ENCODE results near the gene SLC1A2.

The SLC1A2 gene

DNA sequence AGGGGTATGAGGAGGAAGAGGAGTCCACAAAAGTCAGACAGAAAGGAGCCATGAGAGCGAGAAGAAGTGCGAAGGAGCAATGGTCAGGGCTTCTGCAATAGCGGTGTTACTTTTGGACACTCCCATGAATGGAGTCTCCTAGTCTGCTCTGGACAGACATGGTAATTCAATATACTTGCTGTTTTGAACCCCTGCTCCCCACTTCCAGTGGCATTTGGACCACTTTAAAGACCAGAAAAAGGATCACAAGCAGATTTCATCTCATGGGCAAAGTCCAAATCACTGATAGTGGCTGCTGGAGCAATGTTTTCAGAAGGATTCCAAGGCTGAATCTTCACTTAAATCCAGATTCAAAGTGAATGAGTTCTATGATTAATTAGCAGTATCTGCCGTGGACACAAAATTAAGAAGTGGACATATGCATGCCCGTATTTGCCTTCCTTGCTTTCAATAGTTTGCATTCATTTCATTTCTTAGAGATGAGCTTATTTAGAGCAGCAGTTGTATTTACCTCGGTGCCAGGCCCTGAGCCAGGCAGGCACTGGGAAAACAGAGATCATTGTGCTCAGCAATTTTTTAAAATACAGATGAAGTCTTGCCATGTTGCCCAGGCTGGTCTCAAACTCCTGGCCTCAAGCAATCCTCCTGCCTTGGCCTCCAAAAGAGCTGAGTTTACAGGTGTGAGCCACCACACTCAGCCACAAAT, 72.0 kb downstream of the SLC1A2 start:
- in situ Hi-C loops (cut with HindIII; ENCODE audit: low pct_ligation_motif_present, low sequenced_read_pairs): no loop called here
- no peak for DNase-seq
- Histone ChIP-seq H3K27ac (no peak overlapping the region), H3K4me3 (ENCODE audit: low read depth, low read length) (no peak overlapping the region), H3K27me3 (replicated peaks) (no peaks in the 10 kb centered on the region), H3K36me3 (replicated peaks) (no peaks in the 10 kb centered on the region)
- TF ChIP-seq, protein P1, sequence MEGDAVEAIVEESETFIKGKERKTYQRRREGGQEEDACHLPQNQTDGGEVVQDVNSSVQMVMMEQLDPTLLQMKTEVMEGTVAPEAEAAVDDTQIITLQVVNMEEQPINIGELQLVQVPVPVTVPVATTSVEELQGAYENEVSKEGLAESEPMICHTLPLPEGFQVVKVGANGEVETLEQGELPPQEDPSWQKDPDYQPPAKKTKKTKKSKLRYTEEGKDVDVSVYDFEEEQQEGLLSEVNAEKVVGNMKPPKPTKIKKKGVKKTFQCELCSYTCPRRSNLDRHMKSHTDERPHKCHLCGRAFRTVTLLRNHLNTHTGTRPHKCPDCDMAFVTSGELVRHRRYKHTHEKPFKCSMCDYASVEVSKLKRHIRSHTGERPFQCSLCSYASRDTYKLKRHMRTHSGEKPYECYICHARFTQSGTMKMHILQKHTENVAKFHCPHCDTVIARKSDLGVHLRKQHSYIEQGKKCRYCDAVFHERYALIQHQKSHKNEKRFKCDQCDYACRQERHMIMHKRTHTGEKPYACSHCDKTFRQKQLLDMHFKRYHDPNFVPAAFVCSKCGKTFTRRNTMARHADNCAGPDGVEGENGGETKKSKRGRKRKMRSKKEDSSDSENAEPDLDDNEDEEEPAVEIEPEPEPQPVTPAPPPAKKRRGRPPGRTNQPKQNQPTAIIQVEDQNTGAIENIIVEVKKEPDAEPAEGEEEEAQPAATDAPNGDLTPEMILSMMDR (IDR thresholded peaks at IDR 0.05; ENCODE audit: low read depth, low read length, missing control alignments): no peak

DNA sequence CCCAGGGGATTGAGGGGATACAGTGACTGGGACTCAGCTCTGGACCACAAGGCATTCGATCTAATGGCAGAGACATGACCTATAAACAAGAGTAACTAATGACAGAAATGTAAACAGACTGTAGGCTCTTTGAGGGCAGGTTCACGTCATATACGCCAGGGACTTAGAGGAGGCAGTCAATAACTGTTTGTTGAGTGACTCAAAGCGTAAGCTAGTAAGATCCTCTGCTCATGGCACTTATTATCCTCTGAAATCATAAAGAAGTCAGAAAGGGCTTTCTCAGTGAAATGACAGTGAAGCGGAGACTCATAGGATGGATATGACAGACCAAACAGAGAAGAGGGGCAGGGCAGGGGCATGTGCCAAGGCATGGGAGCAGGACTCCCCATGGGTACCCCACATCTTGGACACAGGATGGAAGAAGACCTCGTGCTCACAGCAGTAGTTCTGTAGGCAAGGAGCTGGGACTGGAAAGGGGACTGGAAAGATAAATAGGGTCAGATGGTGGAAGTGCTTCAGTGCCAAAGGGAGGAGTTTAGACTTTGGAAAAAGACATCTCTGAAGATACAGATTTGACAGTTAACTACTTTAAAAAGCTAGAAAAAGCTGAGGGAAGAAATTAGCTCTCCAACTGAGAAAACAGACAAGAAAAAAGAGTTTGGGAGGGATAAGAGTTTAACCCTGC, 72.7 kb downstream of the SLC1A2 start:
- TF ChIP-seq, protein P1 (IDR thresholded peaks at IDR 0.05; ENCODE audit: low read depth, low read length, missing control alignments): no peak
- Histone ChIP-seq H3K27me3 (replicated peaks) (no peaks in the 10 kb centered on the region), H3K27ac (no peak overlapping the region), H3K36me3 (replicated peaks) (no peaks in the 10 kb centered on the region), H3K4me3 (ENCODE audit: low read depth, low read length) (no peak overlapping the region)
- in situ Hi-C loops (cut with HindIII; ENCODE audit: low pct_ligation_motif_present, low sequenced_read_pairs): no loop called here
- DNase-seq: no peak

DNA sequence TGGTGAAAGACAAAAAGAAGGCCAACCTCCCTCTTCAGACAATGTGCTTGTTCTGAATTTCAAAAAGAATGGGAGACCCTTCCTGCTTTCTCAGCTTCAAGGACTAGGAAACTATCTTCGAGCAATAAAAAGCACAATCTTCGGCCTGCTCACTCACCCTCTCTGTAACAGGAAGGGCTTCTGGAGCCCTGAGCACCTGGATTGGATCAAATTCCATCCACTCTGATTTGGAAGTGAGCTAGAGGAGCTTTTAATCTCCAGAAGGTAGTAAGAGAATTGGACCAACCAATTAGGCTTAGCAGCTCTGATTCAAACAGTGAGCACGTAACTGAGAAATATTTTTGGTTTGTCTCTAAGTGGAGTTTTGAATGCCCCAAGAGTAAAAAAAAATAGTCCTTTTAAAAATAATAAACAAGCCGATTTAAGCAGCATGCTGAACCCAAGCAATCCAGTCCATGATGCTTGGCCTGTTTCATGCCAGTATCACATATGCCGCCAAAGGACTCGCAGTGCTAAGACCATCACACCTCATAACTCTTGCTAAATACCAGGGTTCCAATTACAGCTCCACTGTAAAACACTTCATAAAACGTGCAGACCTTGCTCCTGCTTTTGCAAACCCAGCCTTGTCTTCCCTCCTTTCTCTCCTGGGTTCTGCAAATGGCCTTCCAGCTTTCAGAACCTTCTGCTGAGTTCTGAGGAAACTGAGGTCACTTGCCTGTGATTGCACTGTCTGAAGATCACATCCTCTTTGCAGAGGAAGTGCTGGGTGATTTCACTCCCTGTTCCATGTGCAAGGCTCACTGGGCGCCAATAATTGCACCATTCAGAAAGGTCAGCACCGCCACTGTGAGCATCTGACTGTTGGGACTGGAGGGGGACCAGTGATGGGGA, 74.4 kb downstream of the SLC1A2 start:
- TF ChIP-seq, protein P1 (IDR thresholded peaks at IDR 0.05; ENCODE audit: low read depth, low read length, missing control alignments): no peak
- in situ Hi-C loops (cut with HindIII; ENCODE audit: low pct_ligation_motif_present, low sequenced_read_pairs): no loop called here
- Histone ChIP-seq H3K36me3 (replicated peaks) (no peaks in the 10 kb centered on the region), H3K27me3 (replicated peaks) (no peaks in the 10 kb centered on the region), H3K4me3 (ENCODE audit: low read depth, low read length) (no peak overlapping the region), H3K27ac (no peak overlapping the region)
- no peak for DNase-seq

DNA sequence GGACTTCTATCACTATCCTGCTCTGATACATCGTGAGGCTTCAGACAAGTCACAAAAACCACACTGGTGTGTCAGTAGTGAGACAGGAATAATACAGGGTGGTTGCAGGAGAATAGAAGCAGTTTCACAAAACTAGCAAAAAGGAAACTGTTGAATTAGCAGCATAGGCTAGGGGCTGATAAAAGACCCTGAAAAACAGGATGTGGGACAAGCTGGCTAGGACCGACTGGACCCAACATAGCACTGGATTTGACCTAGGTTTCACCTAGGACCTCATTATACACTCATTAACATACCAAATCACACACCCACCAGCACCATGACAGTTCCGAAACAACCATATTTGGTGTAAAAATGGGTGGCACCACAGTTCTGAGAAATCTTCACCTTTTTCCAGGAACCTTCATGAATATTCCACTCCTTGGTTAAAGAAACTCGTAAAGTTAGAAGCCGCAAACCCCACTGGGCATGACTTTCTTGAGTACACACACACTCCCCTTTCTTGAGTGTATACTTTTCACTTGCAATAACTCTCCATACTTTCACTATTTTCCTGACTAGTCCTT, 76.2 kb downstream of the SLC1A2 start:
- Histone ChIP-seq H3K27me3 (replicated peaks) (no peaks in the 10 kb centered on the region), H3K4me3 (ENCODE audit: low read depth, low read length) (no peak overlapping the region), H3K27ac (no peak overlapping the region), H3K36me3 (replicated peaks) (no peaks in the 10 kb centered on the region)
- TF ChIP-seq, protein P1 (IDR thresholded peaks at IDR 0.05; ENCODE audit: low read depth, low read length, missing control alignments): no peak
- in situ Hi-C loops (cut with HindIII; ENCODE audit: low pct_ligation_motif_present, low sequenced_read_pairs): no loop called here
- DNase-seq: no peak

DNA sequence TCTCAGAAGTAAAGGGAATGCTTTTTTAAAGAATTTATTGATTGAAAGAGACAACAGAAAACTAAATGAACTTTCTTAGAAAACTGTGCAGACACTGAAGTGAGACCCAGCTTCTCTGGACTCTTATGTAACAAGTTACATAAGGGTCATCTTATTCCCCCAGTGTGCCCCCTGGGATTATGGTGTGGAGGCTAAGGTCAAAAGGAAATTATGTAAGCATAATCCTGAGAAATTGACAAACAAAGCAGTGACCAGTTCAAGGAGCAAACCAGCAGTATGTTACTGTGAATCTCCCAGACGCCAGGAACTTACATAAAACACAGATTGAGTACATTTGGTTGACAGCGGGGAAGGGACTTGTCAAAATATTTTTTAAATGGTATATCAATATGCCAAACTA, 78.6 kb downstream of the SLC1A2 start:
- in situ Hi-C loops (cut with HindIII; ENCODE audit: low pct_ligation_motif_present, low sequenced_read_pairs): no loop called here

More for the DNA sequence above, 78.6 kb downstream of the SLC1A2 start:
- DNase-seq: no peak
- Histone ChIP-seq H3K4me3 (ENCODE audit: low read depth, low read length) (no peak overlapping the region), H3K27ac (no peak overlapping the region), H3K27me3 (replicated peaks) (no peaks in the 10 kb centered on the region), H3K36me3 (replicated peaks) (no peaks in the 10 kb centered on the region)
- TF ChIP-seq, protein P1 (IDR thresholded peaks at IDR 0.05; ENCODE audit: low read depth, low read length, missing control alignments): no peak
